NCI-H187 treated with DMSO at 0.1 percent for 48 hours (cell line): ENCODE results near the gene AIF1.

ENCODE experiments used
- DNase-seq: peaks from one replicate; lab custom pipeline; 2025; lab: John Stamatoyannopoulos, UW

AIF1 gene

GRCh38 chr6:31620586-31621319, 5.7 kb downstream of the AIF1 start, which contains the start of gene PRRC2A:
Gene PRRC2A, plus strand, starts transcription at chr6:31620715. Its CDS starts 2,075 bp downstream, at chr6:31622790.
- peak; percentile 18 for DNase-seq

- no peak for DNase-seq
These were observed 6.4 kb downstream of the AIF1 start for GRCh38 chr6:31621320-31621939.

- no peak for DNase-seq
These were observed 7.0 kb downstream of the AIF1 start for GRCh38 chr6:31621991-31622390.

- no peak for DNase-seq
These were observed 7.7 kb downstream of the AIF1 start for GRCh38 chr6:31622684-31623091.

- no peak for DNase-seq
These were observed 9.0 kb downstream of the AIF1 start for GRCh38 chr6:31624070-31624469.

GRCh38 chr6:31626952-31627351, 11.9 kb downstream of the AIF1 start:
- no peak for DNase-seq

GRCh38 chr6:31627690-31628287, 12.8 kb downstream of the AIF1 start:
- no peak for DNase-seq

GRCh38 chr6:31629014-31629413, 14.0 kb downstream of the AIF1 start:
- DNase-seq, result no peak

GRCh38 chr6:31630177-31630934, 15.3 kb downstream of the AIF1 start:
- no peak for DNase-seq

- no peak for DNase-seq
These were observed 16.2 kb downstream of the AIF1 start for GRCh38 chr6:31631209-31631608.

- DNase-seq, result no peak
These were observed 16.7 kb downstream of the AIF1 start for GRCh38 chr6:31631681-31632278.

- no peak for DNase-seq
These were observed 17.4 kb downstream of the AIF1 start for GRCh38 chr6:31632279-31632946.

GRCh38 chr6:31633447-31633846, 18.4 kb downstream of the AIF1 start:
- no peak for DNase-seq

- DNase-seq, result no peak
These were observed 19.1 kb downstream of the AIF1 start for GRCh38 chr6:31634131-31634530.

- DNase-seq, result no peak
These were observed 20.0 kb downstream of the AIF1 start for GRCh38 chr6:31634969-31635575.

- no peak for DNase-seq
These were observed 21.9 kb downstream of the AIF1 start for GRCh38 chr6:31636698-31637596.

GRCh38 chr6:31639043-31639442, 24.0 kb downstream of the AIF1 start:
- DNase-seq, result no peak

GRCh38 chr6:31639449-31639861, 24.4 kb downstream of the AIF1 start:
- no peak for DNase-seq

- no peak for DNase-seq
These were observed 25.6 kb downstream of the AIF1 start for GRCh38 chr6:31640612-31641011.

- DNase-seq, result no peak
These were observed 26.3 kb downstream of the AIF1 start for GRCh38 chr6:31641370-31641769.
